ENCODE results near the gene MX1.

- no peak for TF ChIP-seq CTCF (IDR thresholded peaks at IDR 0.05)
- no peak for TF ChIP-seq POLR2AphosphoS5 (IDR thresholded peaks at IDR 0.05)
- no peak for TF ChIP-seq POLR2A (IDR thresholded peaks at IDR 0.05)
These were observed 56.3 kb downstream of the MX1 start for GRCh38 chr21:41482301-41482700.
